ENCODE results near the gene OR2T6.
"Not testable (repeated sequence)": the region's sequence is repeated elsewhere in the genome, so short reads cannot be mapped to it uniquely, and the experiment has no call there.

DNA sequence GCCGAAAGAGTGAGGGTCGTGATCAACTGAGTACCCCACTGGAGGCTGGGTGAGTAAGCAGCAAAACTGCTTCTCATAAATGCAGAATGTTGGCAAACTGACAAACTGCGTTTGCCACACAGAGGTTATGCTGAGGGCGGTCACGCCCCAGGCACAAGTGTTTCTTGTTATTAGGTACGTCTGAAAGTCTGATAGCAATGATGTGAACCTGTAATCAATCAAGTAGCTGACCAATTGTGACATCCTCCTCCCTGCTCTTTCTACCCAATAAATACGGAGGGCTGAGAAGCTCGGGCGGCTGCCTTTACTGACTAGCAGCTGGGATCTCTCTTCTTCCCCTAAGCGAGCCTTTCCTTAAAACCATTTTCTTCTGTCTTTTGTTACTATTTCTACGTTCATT, 56.1 kb downstream of the OR2T6 start:
- TF ChIP-seq, protein P1, sequence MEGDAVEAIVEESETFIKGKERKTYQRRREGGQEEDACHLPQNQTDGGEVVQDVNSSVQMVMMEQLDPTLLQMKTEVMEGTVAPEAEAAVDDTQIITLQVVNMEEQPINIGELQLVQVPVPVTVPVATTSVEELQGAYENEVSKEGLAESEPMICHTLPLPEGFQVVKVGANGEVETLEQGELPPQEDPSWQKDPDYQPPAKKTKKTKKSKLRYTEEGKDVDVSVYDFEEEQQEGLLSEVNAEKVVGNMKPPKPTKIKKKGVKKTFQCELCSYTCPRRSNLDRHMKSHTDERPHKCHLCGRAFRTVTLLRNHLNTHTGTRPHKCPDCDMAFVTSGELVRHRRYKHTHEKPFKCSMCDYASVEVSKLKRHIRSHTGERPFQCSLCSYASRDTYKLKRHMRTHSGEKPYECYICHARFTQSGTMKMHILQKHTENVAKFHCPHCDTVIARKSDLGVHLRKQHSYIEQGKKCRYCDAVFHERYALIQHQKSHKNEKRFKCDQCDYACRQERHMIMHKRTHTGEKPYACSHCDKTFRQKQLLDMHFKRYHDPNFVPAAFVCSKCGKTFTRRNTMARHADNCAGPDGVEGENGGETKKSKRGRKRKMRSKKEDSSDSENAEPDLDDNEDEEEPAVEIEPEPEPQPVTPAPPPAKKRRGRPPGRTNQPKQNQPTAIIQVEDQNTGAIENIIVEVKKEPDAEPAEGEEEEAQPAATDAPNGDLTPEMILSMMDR (IDR thresholded peaks at IDR 0.05) = not testable (repeated sequence)
- TF ChIP-seq POLR2AphosphoS5 (IDR thresholded peaks at IDR 0.05); POLR2A (IDR thresholded peaks at IDR 0.05); EP300 (IDR thresholded peaks at IDR 0.05; ENCODE audit: low read depth): not testable (repeated sequence)

Measured in transverse colon (tissue), 4 donors.